CD14-positive monocyte (primary cell): ENCODE results near the gene TBCC. TPM values are rescaled to one million over a fixed set of nuclear protein-coding genes. Genes with fewer than 3 reads are reported as not detected.
"Not testable (repeated sequence)": the region's sequence is repeated elsewhere in the genome, so short reads cannot be mapped to it uniquely, and the experiment has no call there.

Experiments
- DNase-seq, 3 donors: peaks; one replicate each; pipeline ENCODE4 v3.0.0-alpha.2; 2011 to 2022
- H2AFZ ChIP-seq: 2 replicates; pipeline ENCODE4 v1.6.0; 2012; ENCODE audit warnings: mild to moderate bottlenecking, low read depth, low read length, inconsistent platforms; ENCODE audit not compliant: insufficient read depth, poor library complexity, severe bottlenecking
- H3K27ac ChIP-seq, 2 donors: 1 replicate in 1 of 2; 2 replicates in 1 of 2; pipeline ENCODE4 v1.5.1; 2012 to 2013; ENCODE audit warnings: low read length in 2 of 2, control low read depth in 1 of 2, inconsistent platforms in 1 of 2, low read depth in 1 of 2, mild to moderate bottlenecking in 1 of 2
- H3K27me3 ChIP-seq, 2 donors: one replicate each; pipeline versions ENCODE4 v1.6.0 to v1.6.1; 2011 to 2013; ENCODE audit warnings: low read length in 2 of 2; ENCODE audit not compliant: control insufficient read depth in 2 of 2, insufficient read depth in 2 of 2
- H3K36me3 ChIP-seq, 2 donors: replicated peaks in 1 of 2; 1 replicate in 1 of 2; 2 replicates in 1 of 2; pipeline versions ENCODE4 v1.5.1 to v1.6.1; 2012 to 2013; ENCODE audit warnings: low read length in 2 of 2, control low read depth in 1 of 2, inconsistent platforms in 1 of 2, mild to moderate bottlenecking in 1 of 2; ENCODE audit not compliant: insufficient read depth in 2 of 2, control insufficient read depth in 1 of 2
- H3K4me1 ChIP-seq, 2 donors: 1 replicate in 1 of 2; 2 replicates in 1 of 2; pipeline versions ENCODE4 v1.5.1 to v1.6.1; 2012 to 2013; ENCODE audit warnings: low read length in 2 of 2, control low read depth in 1 of 2, inconsistent platforms in 1 of 2, mild to moderate bottlenecking in 1 of 2, moderate library complexity in 1 of 2; ENCODE audit not compliant: insufficient read depth in 2 of 2, control insufficient read depth in 1 of 2
- H3K4me2 ChIP-seq: replicated peaks from 2 replicates; pipeline ENCODE3; 2012; ENCODE audit warnings: low read length, moderate library complexity, mild to moderate bottlenecking; ENCODE audit not compliant: poor library complexity, severe bottlenecking; ENCODE audit errors: extremely low read depth
- H3K4me3 ChIP-seq, 3 experiments: fragments of 200-600 bp in 1 of 3; sonication (generic) in 1 of 3; replicated peaks in 1 of 3; 1 replicate in 2 of 3; 2 replicates in 1 of 3; pipeline ENCODE4 v1.5.1; 2011 to 2013; ENCODE audit warnings: low read length in 3 of 3, mild to moderate bottlenecking in 3 of 3, control low read depth in 2 of 3, low read depth in 2 of 3, inconsistent platforms in 1 of 3, moderate library complexity in 1 of 3
- H3K79me2 ChIP-seq: 2 replicates; pipeline ENCODE4 v1.6.0; 2012; ENCODE audit warnings: mild to moderate bottlenecking, control low read depth, inconsistent platforms, low read length, moderate library complexity; ENCODE audit not compliant: insufficient read depth
- H3K9ac ChIP-seq: 2 replicates; pipeline ENCODE4 v1.6.0; 2017; ENCODE audit warnings: low read length, mild to moderate bottlenecking; ENCODE audit not compliant: insufficient read depth, poor library complexity, severe bottlenecking
- H3K9me3 ChIP-seq, 2 donors: replicated peaks in 1 of 2; 1 replicate in 1 of 2; 2 replicates in 1 of 2; pipeline versions ENCODE4 v1.5.1 to v1.6.1; 2012 to 2013; ENCODE audit warnings: low read length in 2 of 2, control low read depth in 1 of 2; ENCODE audit not compliant: control insufficient read depth in 1 of 2, insufficient read depth in 1 of 2
- H4K20me1 ChIP-seq: 2 replicates; pipeline ENCODE4 v1.6.0; 2012; ENCODE audit warnings: mild to moderate bottlenecking, low read length, control low read depth, moderate library complexity; ENCODE audit not compliant: insufficient read depth
- H3K27ac Mint-ChIP-seq, 7 donors: one replicate each; pipeline ENCODE4 v1.8.0; 2020; ENCODE audit warnings: mild to moderate bottlenecking in 7 of 7, mixed read lengths in 7 of 7, moderate library complexity in 6 of 7, inconsistent platforms in 2 of 7
- H3K27me3 Mint-ChIP-seq, 3 donors: one replicate each; pipeline ENCODE4 v1.8.0; 2021 to 2022; ENCODE audit warnings: low read depth in 3 of 3, mild to moderate bottlenecking in 3 of 3, mixed read lengths in 3 of 3, moderate library complexity in 3 of 3, inconsistent platforms in 1 of 3
- H3K36me3 Mint-ChIP-seq, 2 donors: one replicate each; pipeline ENCODE4 v1.8.0; 2020; ENCODE audit warnings: mixed read lengths in 2 of 2, inconsistent platforms in 1 of 2, mild to moderate bottlenecking in 1 of 2
- H3K4me1 Mint-ChIP-seq: one replicate; pipeline ENCODE4 v1.8.0; 2020; ENCODE audit warnings: mild to moderate bottlenecking, mixed read lengths
- H3K4me3 Mint-ChIP-seq, 2 donors: one replicate each; pipeline ENCODE4 v1.8.0; 2020; ENCODE audit warnings: mild to moderate bottlenecking in 2 of 2, mixed read lengths in 2 of 2, moderate library complexity in 1 of 2
- H3K9me3 Mint-ChIP-seq, 7 donors: one replicate each; pipeline ENCODE4 v1.8.0; 2020 to 2022; ENCODE audit warnings: mixed read lengths in 7 of 7, mild to moderate bottlenecking in 6 of 7, moderate library complexity in 6 of 7, inconsistent platforms in 2 of 7
- CTCF ChIP-seq: fragments of 200-600 bp; IDR thresholded peaks from one replicate; pipeline ENCODE4 v1.8.0; 2022; ENCODE audit warnings: antibody characterized with exemption, mild to moderate bottlenecking
- whole genome bisulfite sequencing: methylation state at CpG from one replicate; pipeline ENCODE4 v1.1.5; 2013; ENCODE audit warnings: missing lambda C conversion rate; ENCODE audit not compliant: insufficient coverage; 5-methylcytosine and 5-hydroxymethylcytosine counted together
- intact Hi-C, 2 donors: fragments of 100-400 bp; cut with micrococcal nuclease; formaldehyde crosslinking; loops; one replicate each; pipeline versions ENCODE4 v1.15.0 to v1.15.1; 2023
- polyA plus RNA-seq, 3 donors: library from polyadenylated mRNA; depleted of rRNA in 1 of 3; unstranded in 2 of 3; stranded (reverse) in 1 of 3; fragments of 300-500 nt in 2 of 3; fragments of >200 nt in 1 of 3; fragmentation: Illumina TruSeq in 2 of 3; gene quantifications; 1 replicate in 2 of 3; 2 replicates in 1 of 3; pipeline ENCODE4 v1.2.3, GENCODE V29; 2012 to 2021

The TBCC gene
- polyA plus RNA-seq, 3 donors, result 19.3 to 31.3 (median 30.7) TPM

GRCh38 chr6:42704251-42704936 is 41.5 kb downstream of the TBCC start:
- no peaks in the 10 kb centered on the region for H3K4me1 ChIP-seq
- no peak overlapping the region for H2AFZ ChIP-seq
- H3K4me3 ChIP-seq, result no peak overlapping the region
- 81% methylated on average over 20 of the region's 24 CpGs for WGBS
- Mint-ChIP-seq H3K27me3 (peaks cover 1 to 10% (median 6%) of the 10 kb centered on the region in 3 donors), H3K36me3 (no peaks in the 10 kb centered on the region), H3K27ac (peak overlapping the region in 1 of 7 donors; percentile 37), H3K4me1 (peaks cover 2% of the 10 kb centered on the region), H3K4me3 (no peak overlapping the region), H3K9me3 (no peaks in the 10 kb centered on the region)
- no peaks in the 10 kb centered on the region for H3K9me3 ChIP-seq
- no peak overlapping the region for H3K4me2 ChIP-seq
- no peak overlapping the region for H3K9ac ChIP-seq
- no peak for TF ChIP-seq CTCF
- no peak for DNase-seq
- H4K20me1 ChIP-seq, result no peaks in the 10 kb centered on the region
- H3K79me2 ChIP-seq, result no peaks in the 10 kb centered on the region
- H3K27me3 ChIP-seq, result no peaks in the 10 kb centered on the region
- no peak overlapping the region for H3K27ac ChIP-seq
- no peaks in the 10 kb centered on the region for H3K36me3 ChIP-seq
- intact Hi-C loops, result no loop called here

DNA sequence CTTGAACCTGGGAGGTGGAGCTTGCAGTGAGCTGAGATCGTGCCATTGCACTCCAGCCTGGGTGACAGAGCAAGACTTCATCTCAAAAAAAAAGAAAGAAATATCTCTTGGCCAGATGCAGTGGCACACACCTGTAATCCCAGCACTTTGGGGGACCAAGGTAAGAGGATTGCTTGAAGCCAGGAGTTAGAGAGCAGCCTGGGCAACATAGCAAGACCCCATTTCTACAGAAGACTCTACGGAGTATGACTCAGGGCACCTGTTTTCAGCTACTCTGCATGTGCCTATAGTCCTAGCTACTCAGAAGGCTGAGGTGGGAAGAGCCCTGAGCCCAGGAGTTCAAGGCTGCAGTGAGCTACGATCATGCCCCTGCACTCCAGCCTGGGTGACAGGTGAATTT is 43.1 kb downstream of the TBCC start:
- H3K9ac ChIP-seq, H3K36me3 ChIP-seq, H3K9me3 Mint-ChIP-seq, H3K9me3 ChIP-seq, H3K36me3 Mint-ChIP-seq, H4K20me1 ChIP-seq, H3K27me3 ChIP-seq, H3K27ac Mint-ChIP-seq, H3K4me1 ChIP-seq, H3K4me3 Mint-ChIP-seq, H3K4me1 Mint-ChIP-seq, H2AFZ ChIP-seq, H3K79me2 ChIP-seq, DNase-seq, H3K27ac ChIP-seq, H3K4me2 ChIP-seq, H3K4me3 ChIP-seq, intact Hi-C loops: not testable (repeated sequence)
- H3K27me3 Mint-ChIP-seq, result peaks cover 1 to 10% (median 6%) of the 10 kb centered on the region in 3 donors
- WGBS, result no CpG with 5 or more reads among the region's 3 CpGs
